ENCODE measurements around the gene USP6.
A peak's percentile ranks its signal among the peaks of the same experiment; 100 is the strongest.
"Not testable (repeated sequence)": the region's sequence is repeated elsewhere in the genome, so short reads cannot be mapped to it uniquely, and the experiment has no call there.

The USP6 gene

GRCh38 chr17:5115673-5116651 is at the start of gene USP6:
Gene USP6, plus strand, starts transcription at chr17:5116032. Its CDS starts 14,336 bp downstream, at chr17:5130368.
- no peak for DNase-seq

GRCh38 chr17:5068236-5068635 is 47.6 kb upstream of the USP6 start:
- DNase-seq = no peak

GRCh38 chr17:5069724-5070123 is 46.1 kb upstream of the USP6 start:
- no peak for DNase-seq

GRCh38 chr17:5075472-5075871 is 40.4 kb upstream of the USP6 start:
- not testable (repeated sequence) for DNase-seq

- not testable (repeated sequence) for DNase-seq
Measured at GRCh38 chr17:5077275-5077674, 38.6 kb upstream of the USP6 start.

GRCh38 chr17:5077781-5078105 is 38.1 kb upstream of the USP6 start:
- no peak for DNase-seq

- DNase-seq = peak; percentile 75
Measured at GRCh38 chr17:5078106-5079028, 37.5 kb upstream of the USP6 start, which contains the start of gene ZFP3. Gene ZFP3, plus strand, starts transcription at chr17:5078467. Its CDS starts 13,038 bp downstream, at chr17:5091505.

GRCh38 chr17:5080591-5080990 is 35.2 kb upstream of the USP6 start:
- DNase-seq = no peak

GRCh38 chr17:5092218-5093010 is 23.4 kb upstream of the USP6 start:
- DNase-seq = no peak

GRCh38 chr17:5096731-5097100 is 19.1 kb upstream of the USP6 start:
- no peak for DNase-seq

GRCh38 chr17:5097101-5097834 is 18.6 kb upstream of the USP6 start:
- DNase-seq = no peak

GRCh38 chr17:5099271-5099670 is 16.6 kb upstream of the USP6 start:
- DNase-seq = no peak

GRCh38 chr17:5100832-5101231 is 15.0 kb upstream of the USP6 start:
- no peak for DNase-seq

- no peak for DNase-seq
Measured at GRCh38 chr17:5110816-5111215, 5.0 kb upstream of the USP6 start.

GRCh38 chr17:5111402-5112204 is 4.2 kb upstream of the USP6 start, which contains the start of gene ZNF232:
Gene ZNF232, minus strand, starts transcription at chr17:5111878. Its CDS starts 56 bp downstream, at chr17:5111822.
- peak; percentile 86 for DNase-seq

GRCh38 chr17:5118219-5118618 is 2.4 kb downstream of the USP6 start:
- no peak for DNase-seq

GRCh38 chr17:5120036-5120435 is 4.2 kb downstream of the USP6 start:
- no peak for DNase-seq

GRCh38 chr17:5120436-5121185 is 4.8 kb downstream of the USP6 start:
- DNase-seq = not testable (repeated sequence)

- no peak for DNase-seq
Measured at GRCh38 chr17:5121186-5121841, 5.5 kb downstream of the USP6 start.

- DNase-seq = not testable (repeated sequence)
Measured at GRCh38 chr17:5122056-5122455, 6.2 kb downstream of the USP6 start.
